Fibroblast of villous mesenchyme (primary cell): ENCODE data around the gene RBMS3. TPM values are rescaled to one million over a fixed set of nuclear protein-coding genes. Genes with fewer than 3 reads are reported as not detected.

Experiments used
- DNase-seq: peaks from one replicate; pipeline ENCODE4 v3.0.0-alpha.2; 2010; ENCODE audit warnings: low read depth
- H3K4me3 ChIP-seq: 2 replicates; pipeline ENCODE4 v1.5.1; 2011; ENCODE audit warnings: low read depth, mild to moderate bottlenecking, low read length
- total RNA-seq: library from RNA; depleted of rRNA; stranded (reverse); fragments of >200 nt; gene quantifications from 2 replicates; pipeline ENCODE4 v1.2.3, GENCODE V29; 2012
- TF ChIP-seq, protein P1 (sequence below): IDR thresholded peaks from 2 replicates; pipeline ENCODE4 v1.5.1; 2012; ENCODE audit warnings: low read depth, mild to moderate bottlenecking, low read length; ENCODE audit not compliant: insufficient read depth

The RBMS3 gene
- total RNA-seq, 1 donor = 85.9 TPM

- DNase-seq = no peak
- TF ChIP-seq, protein P1, sequence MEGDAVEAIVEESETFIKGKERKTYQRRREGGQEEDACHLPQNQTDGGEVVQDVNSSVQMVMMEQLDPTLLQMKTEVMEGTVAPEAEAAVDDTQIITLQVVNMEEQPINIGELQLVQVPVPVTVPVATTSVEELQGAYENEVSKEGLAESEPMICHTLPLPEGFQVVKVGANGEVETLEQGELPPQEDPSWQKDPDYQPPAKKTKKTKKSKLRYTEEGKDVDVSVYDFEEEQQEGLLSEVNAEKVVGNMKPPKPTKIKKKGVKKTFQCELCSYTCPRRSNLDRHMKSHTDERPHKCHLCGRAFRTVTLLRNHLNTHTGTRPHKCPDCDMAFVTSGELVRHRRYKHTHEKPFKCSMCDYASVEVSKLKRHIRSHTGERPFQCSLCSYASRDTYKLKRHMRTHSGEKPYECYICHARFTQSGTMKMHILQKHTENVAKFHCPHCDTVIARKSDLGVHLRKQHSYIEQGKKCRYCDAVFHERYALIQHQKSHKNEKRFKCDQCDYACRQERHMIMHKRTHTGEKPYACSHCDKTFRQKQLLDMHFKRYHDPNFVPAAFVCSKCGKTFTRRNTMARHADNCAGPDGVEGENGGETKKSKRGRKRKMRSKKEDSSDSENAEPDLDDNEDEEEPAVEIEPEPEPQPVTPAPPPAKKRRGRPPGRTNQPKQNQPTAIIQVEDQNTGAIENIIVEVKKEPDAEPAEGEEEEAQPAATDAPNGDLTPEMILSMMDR = no peak
- H3K4me3 ChIP-seq = no peak overlapping the region
These were observed 419.4 kb downstream of the RBMS3 start for GRCh38 chr3:29700256-29700655.

GRCh38 chr3:29701326-29701983 lies 420.6 kb downstream of the RBMS3 start:
- DNase-seq = no peak

GRCh38 chr3:29705906-29706844 lies 425.3 kb downstream of the RBMS3 start:
- H3K4me3 ChIP-seq = no peak overlapping the region
- TF ChIP-seq, protein P1 = no peak
- DNase-seq = no peak

More at GRCh38 chr3:29701326-29701983, 420.6 kb downstream of the RBMS3 start:
- TF ChIP-seq, protein P1 = no peak
- no peak overlapping the region for H3K4me3 ChIP-seq

GRCh38 chr3:29708884-29709283 lies 428.0 kb downstream of the RBMS3 start:
- no peak for DNase-seq
- no peak overlapping the region for H3K4me3 ChIP-seq
- TF ChIP-seq, protein P1 = no peak

DNA sequence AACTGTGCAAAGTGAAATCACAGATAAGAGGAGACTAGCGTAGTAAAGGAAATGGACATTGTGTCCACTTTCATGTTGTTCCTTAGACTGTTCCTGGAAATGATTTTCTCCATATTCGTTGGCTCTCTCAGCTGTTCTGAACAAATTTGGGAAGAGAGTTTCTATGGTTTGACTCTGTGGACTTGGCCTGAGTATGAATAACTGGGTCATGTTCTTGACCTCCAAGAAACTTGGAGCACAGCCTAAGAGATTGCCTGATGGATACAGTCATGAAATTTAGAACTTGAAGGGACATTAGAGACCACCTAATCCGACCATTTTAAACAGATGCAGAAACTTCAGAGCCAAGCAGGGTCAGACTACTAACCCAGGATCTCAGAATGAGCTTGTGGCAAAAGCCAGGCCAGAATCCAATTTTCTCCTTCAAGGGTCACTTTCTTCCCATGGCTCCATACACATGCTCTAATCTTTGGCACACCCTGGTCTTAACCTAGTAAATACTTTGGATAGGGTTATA lies 430.4 kb downstream of the RBMS3 start:
- DNase-seq = peak; percentile 58
- no peak overlapping the region for H3K4me3 ChIP-seq
- TF ChIP-seq, protein P1 = no peak

DNA sequence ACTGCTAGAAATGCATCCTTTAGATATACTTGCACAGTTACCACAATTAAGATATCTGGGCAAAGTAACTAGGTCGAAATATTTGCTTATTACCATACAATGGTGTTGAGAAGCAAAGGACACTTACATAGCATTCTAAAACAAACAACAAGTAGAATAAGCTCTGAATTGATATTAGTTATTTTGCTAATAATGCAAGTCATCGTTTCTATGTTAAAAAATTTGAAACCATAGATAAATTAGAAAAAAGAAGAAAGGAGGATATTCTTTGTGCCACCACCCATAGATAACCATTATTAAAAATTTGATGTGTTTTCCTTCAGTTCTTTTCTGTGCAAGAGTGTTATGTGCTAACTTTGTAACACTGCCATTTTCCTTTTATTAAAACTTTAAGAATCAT lies 435.3 kb downstream of the RBMS3 start:
- DNase-seq = no peak
- TF ChIP-seq, protein P1 = no peak
- H3K4me3 ChIP-seq = no peak overlapping the region
